Fibroblast of gingiva (primary cell): ENCODE data around the gene MAP1LC3A.

Experiments
- DNase-seq: peaks from one replicate; pipeline ENCODE4 v3.0.0-alpha.2; 2011; ENCODE audit warnings: low read depth

The MAP1LC3A gene

GRCh38 chr20:34577061-34577460 is 18.5 kb downstream of the MAP1LC3A start:
- no peak for DNase-seq

GRCh38 chr20:34578025-34578424 is 19.5 kb downstream of the MAP1LC3A start:
- DNase-seq: peak; percentile 70

DNA sequence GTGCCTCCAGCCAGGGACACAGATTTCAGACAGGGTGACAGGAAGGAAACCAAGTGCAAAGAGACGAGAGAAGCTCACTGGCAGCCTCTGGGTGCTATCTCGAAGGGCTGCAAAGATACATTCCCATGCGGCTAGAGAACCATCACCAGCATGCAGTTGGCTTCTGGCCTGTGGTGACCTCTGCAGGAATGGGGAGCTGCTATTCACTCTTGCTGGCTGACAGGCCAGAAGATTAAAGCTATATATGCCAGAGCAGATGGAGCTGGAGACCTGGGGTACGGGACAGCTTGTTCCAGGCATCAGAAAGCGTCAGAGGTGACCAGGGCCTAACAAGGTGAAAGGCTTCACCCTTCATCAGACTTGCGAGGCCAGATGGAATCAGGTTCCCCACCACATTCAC is 20.0 kb downstream of the MAP1LC3A start:
- DNase-seq: no peak

DNA sequence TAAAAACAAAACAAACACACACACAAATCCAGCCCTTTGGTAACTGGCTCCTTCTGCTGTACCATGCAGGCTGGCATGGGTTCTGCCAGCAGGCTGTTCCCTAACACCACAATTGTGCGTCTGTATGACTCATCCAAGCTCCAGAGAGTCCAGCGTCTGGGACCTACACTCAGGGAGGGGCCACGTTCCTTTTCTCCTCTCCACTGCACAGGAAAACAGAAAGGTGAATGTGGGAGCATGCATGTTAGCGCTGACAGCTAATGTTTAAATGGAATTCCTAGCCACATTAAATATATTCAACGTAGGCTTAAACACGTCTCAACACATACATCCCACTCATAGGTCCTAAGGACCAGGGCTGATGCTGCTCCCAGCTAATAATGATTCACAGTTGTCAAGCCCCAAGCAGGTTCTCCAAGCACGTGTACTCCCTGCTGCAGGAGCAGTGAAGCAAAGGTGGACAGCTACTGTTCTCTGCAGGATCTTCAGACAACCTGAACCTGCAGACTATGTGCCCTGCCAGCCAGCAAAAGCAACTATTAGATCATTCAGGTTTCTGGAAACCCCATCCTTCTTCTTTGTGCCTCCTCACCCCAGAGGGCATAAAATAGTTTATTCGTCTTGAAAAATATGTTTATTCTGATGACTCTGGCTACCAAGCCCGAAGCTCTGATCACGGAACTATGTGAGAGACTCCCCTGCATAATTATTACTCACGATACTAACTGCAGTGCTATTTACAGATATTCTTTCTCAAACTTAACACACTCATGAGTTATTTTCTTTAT is 20.9 kb downstream of the MAP1LC3A start:
- DNase-seq: peak; percentile 75

DNA sequence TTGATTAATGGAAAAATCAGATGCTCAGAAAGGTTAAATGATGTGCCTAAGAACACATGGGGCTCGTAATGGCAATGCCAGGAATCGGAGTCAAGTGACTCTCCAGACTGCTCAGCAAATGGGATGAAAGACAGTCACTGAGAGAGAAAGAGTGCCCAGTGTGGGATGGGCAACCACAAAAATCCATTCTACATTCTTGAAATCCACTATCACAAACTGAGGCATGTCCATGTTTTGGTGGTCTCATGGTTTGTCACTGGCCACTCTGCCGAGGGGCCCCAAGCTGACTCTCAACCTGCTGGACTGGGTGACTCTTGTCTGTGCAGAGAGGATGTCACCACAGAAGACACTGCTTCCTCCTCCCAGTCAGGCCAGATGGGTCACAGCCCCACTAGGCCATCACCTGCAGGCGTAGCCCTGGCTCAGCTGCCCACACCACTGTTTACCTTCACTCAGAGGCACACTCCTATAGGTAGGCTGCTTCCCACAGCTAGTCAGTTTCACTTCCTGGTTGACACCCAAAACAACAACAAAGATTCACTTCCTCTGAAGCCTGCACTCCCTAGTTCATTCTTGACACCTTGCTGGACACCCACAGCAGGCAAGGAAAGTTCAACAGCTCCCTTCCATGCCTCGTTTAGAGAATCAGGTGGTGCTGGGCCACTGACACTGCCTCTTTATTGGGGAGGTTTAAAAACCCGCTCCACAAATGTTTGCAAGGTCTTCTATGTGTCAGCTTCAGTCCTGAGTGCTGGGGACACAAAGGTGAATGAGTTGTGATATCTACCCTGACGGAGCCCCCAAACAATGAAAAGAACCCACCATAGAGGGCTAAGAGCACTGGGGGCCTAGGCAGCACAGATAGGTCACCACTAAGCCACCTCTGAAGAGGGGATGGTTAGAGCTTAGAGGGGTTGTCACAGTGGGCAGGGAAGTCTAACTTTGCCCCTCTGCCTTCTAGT is 21.7 kb downstream of the MAP1LC3A start:
- DNase-seq: no peak

DNA sequence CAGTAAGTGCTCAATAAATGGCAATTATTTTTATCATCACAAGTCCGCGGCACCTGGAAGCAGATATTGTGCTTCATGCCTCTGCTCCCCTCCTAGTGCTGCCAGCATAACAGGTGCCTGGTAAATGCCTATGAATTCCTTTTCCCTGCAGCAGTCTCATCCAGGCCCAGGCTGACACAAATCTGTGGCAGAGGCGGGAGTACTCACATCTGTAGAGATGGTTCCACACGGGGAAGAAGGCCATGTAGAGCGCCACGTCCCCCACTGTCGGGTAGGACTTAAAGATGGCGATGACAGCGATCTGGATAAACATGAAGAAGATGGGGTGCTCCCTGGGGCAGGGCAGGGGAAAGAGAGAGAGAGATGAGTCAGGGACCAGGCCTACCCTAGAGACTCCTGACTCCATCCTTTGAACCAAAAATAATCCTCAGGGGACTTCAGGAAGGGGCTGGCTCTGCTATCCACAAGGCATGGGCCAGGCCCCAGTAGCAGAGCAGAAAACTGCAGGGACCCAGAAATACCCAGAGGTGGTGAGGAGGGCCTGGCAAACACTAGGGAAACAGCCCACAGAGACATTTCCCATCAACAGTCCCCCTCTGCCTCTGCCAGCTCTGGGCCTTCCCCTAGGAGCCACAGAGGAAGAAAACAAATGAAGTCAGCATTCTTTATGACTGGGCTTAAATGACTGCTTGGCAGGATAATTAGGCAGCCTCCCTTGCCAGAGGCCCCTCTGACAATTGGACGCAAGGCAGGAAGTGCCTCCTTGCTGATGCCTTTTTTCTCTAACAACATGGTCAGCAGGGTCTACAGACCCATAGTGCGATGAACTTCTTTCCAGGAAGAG is 23.0 kb downstream of the MAP1LC3A start:
- DNase-seq: peak; percentile 67

- no peak for DNase-seq
These were observed 23.7 kb downstream of the MAP1LC3A start for GRCh38 chr20:34582221-34582620.

GRCh38 chr20:34582911-34583310 is 24.4 kb downstream of the MAP1LC3A start:
- DNase-seq: no peak

DNA sequence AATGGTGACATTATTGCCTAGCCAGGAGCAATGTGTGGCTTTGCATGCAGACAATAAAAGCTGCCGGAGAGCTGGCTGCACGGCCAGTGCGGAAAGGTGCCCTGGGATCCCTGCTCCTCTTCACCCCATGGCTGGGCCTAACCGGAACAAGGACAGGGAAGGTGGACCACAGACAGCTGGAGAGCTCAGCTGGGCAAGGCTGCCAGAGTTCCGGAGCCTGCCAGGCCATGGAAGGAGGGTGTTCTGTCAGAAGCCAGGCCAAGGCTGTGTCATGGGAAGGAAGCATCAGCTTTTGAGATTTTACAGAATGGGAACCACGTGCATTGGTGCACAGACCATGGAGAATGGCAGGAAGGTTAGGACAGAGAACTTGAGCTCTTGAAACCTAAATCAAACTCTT is 25.0 kb downstream of the MAP1LC3A start:
- DNase-seq: no peak

GRCh38 chr20:34585019-34585418 is 26.5 kb downstream of the MAP1LC3A start:
- DNase-seq: no peak

DNA sequence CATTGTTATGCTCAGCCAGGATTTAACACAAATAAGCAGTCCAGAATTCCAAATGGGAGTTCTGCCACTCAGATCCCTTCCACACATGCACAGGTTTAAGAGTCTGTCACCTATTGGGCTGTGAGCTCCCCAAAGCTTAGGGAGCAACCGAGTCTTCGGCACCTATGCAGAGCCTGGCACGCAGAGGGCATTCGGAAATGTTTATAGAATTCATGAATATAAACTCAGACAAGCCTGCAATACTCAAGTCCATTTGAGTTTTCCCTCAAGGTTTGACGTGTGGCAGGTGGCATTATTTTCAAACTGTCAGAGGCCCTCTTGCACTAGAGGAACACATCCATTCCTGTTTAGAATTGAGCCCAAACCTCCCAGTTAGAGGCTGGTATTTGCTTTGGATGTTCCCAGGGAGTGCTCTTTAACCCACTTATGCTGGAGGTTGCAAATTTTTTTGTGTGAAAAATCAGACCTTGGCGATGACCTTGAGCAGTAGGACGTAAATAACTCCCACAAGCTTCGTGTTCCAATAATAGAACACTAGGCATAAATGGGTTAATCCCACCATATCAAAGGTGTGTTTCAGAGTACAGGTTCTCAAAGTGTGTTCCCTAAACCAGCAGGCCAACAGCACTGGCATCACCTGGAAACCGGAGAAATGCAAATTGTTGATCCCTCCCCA is 28.1 kb downstream of the MAP1LC3A start:
- no peak for DNase-seq

DNA sequence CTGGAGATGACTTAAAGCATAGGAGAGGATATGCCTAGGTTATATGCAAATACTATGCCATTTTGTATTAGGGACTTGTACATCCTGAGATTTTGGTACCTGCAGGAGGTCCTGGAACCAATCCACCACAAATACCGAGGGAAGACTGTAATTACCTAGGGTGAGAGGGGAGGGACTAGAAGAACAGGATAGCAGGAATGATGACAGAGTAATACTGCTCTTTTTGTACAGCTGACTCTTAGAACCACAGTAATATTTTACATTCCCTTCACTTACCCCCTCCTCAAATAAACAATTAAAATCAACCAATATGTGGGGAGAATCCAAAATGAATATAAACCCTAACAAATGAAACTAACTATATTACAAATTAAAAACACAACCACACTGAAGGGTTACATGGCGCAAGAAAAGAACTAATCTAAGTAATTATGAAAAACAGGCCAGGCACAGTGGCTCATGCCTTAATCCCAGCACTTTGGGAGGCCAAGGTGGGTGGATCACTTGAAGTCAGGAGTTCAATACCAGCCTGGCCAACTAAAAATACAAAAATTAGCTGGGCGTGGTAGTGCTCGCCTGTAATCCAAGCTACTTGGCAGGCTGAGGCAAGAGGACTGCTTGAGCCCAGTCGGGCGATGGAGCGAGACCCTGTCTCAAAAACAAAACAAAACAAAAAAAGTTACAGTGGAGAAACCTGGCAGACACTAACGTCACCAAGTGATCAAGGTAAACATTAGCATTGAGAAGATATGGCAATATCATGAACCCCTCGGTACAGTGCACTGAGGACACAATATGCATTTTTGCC is 37.1 kb downstream of the MAP1LC3A start:
- no peak for DNase-seq

GRCh38 chr20:34600892-34601653 is 42.6 kb downstream of the MAP1LC3A start:
- DNase-seq: no peak

DNA sequence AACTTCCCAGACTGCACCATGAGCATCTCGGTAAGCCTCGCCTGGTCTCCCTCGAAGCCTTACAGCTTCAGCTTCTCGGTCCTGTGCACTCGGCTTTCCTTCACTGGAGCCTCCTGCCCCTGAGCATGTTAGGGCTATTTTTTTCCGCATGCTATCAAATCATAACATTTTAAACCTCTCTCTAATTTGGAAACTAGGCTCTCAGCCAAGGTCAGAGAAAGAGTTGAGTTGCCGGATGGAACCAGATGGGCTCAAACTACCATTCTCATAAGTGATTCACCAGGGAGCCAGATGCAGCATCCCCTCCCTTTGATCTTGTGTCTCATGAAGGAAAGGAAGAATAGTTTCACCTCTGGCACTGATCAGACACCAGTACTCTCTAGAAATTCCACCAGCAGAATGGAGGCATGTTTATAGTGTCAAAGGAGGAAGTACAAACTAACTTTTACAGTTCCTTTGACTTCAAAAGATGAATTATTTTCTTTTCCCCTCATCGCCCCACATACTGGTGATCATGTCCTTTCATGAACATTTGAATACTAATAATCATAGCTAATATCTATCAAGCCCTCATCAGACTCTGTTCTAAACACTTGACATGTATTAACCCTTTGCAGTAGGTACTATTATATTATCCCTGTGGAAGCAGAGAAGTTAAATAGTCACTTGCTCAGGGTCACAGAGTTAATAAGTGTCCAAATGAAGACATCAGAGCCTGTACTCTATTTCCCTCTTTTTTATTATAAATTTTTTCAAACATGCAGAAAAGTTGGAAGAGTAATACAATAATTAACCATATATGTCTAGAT is 46.7 kb downstream of the MAP1LC3A start:
- DNase-seq: peak; percentile 53

GRCh38 chr20:34607066-34607465 is 48.5 kb downstream of the MAP1LC3A start:
- no peak for DNase-seq
